ENCODE data around the gene ACIN1. TPM values are rescaled to one million over a fixed set of nuclear protein-coding genes. Genes with fewer than 3 reads are reported as not detected.

The ACIN1 gene
- total RNA-seq, 1 experiment from 2014 or later: 171 TPM

DNA sequence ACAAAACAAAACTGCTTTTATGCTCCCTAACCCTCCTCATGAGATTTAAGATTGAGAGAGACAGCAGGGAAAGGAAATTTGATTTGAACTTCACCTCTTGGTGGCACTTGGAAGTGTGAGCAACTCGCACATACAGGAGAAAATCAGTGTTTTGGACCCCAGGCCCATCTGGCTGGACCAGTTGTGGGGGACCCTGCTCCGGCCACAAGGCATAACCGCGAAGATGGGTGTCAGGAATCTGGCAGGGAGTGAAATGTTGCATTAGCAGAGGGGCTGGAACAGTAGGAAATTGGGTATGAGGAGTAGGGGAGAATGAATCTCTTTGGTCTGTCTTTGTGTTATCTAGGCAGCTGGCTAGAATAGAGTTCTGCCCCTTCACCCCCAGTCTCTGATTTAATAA is 8.6 kb upstream of the ACIN1 start:
- Histone ChIP-seq H3K9me3 (ENCODE audit: insufficient read depth, low read depth) (no peaks in the 10 kb centered on the region), H3K27me3 (ENCODE audit: insufficient read depth, low read depth) (no peaks in the 10 kb centered on the region), H3K27ac (no peak overlapping the region), H3K36me3 (ENCODE audit: low read depth) (peaks cover 3% of the 10 kb centered on the region; the same call in 1 of the 2 replicates), H3K4me2 (no peak overlapping the region), H3K4me3 (no peak overlapping the region), H3K4me1 (replicated peaks; ENCODE audit: insufficient read depth) (no peaks in the 10 kb centered on the region), H3F3A (ENCODE audit: insufficient read depth, low read depth) (no peaks in the 10 kb centered on the region; the same call in 1 of the 2 replicates), H4K20me1 (ENCODE audit: insufficient read depth) (no peaks in the 10 kb centered on the region; the same call in 1 of the 2 replicates), H3K9me2 (ENCODE audit: insufficient read depth) (no peaks in the 10 kb centered on the region), H2AFZ (no peak overlapping the region), H3K79me2 (ENCODE audit: low read depth) (peaks cover 6% of the 10 kb centered on the region)
- no TSS peak for BruUV-seq (replicated peaks)
- CTCF ChIA-PET: no interaction called here
- no peak for TF ChIP-seq EZH2 (IDR thresholded peaks at IDR 0.05; ENCODE audit: low read depth)
- TF ChIP-seq, protein P1, sequence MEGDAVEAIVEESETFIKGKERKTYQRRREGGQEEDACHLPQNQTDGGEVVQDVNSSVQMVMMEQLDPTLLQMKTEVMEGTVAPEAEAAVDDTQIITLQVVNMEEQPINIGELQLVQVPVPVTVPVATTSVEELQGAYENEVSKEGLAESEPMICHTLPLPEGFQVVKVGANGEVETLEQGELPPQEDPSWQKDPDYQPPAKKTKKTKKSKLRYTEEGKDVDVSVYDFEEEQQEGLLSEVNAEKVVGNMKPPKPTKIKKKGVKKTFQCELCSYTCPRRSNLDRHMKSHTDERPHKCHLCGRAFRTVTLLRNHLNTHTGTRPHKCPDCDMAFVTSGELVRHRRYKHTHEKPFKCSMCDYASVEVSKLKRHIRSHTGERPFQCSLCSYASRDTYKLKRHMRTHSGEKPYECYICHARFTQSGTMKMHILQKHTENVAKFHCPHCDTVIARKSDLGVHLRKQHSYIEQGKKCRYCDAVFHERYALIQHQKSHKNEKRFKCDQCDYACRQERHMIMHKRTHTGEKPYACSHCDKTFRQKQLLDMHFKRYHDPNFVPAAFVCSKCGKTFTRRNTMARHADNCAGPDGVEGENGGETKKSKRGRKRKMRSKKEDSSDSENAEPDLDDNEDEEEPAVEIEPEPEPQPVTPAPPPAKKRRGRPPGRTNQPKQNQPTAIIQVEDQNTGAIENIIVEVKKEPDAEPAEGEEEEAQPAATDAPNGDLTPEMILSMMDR (conservative IDR thresholded peaks at IDR 0.05): no peak
- no peak for DNase-seq
- POLR2A ChIA-PET (ENCODE audit: unreplicated experiment): interaction anchor here (0.6 kb wide), 1 partner anchor 763 kb away, joined by 4 read pairs; no protein-coding TSS in a partner anchor
- intact Hi-C loops (cut with micrococcal nuclease; ENCODE audit: unreplicated experiment): no loop called here

DNA sequence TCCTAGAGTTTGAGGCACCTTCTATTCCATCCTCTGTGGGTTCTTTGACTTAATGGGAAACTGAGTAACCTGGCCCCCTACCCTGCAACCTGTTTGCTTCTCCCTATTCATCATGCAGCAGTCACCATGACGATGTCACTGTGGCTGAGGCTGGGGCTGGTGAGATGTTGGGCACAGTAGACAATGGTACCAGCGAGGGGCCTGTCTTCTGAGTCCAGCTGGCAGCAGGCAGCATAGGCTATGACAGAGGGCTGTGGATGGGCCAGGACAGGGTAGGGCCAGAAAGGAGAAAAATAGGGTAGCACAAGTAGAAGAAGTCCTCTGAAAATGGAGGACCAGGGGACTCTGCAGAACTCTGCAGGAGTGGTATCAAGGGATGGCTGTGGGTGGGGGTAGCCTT is 7.9 kb upstream of the ACIN1 start:
- Histone ChIP-seq H3K27ac (no peak overlapping the region), H3K9me3 (ENCODE audit: insufficient read depth, low read depth) (no peaks in the 10 kb centered on the region), H3K9me2 (ENCODE audit: insufficient read depth) (no peaks in the 10 kb centered on the region), H3F3A (ENCODE audit: insufficient read depth, low read depth) (no peaks in the 10 kb centered on the region; the same call in 1 of the 2 replicates), H3K79me2 (ENCODE audit: low read depth) (peaks cover 14% of the 10 kb centered on the region), H2AFZ (no peak overlapping the region), H4K20me1 (ENCODE audit: insufficient read depth) (no peaks in the 10 kb centered on the region; the same call in 1 of the 2 replicates), H3K36me3 (ENCODE audit: low read depth) (peaks cover 10% of the 10 kb centered on the region; the same call in 1 of the 2 replicates), H3K4me3 (no peak overlapping the region), H3K27me3 (ENCODE audit: insufficient read depth, low read depth) (no peaks in the 10 kb centered on the region), H3K4me2 (no peak overlapping the region), H3K4me1 (replicated peaks; ENCODE audit: insufficient read depth) (no peaks in the 10 kb centered on the region)
- no peak for DNase-seq
- intact Hi-C loops (cut with micrococcal nuclease; ENCODE audit: unreplicated experiment): no loop called here
- CTCF ChIA-PET: no interaction called here
- POLR2A ChIA-PET (ENCODE audit: unreplicated experiment): no interaction called here
- TF ChIP-seq, protein P1 (conservative IDR thresholded peaks at IDR 0.05): no peak
- TF ChIP-seq EZH2 (IDR thresholded peaks at IDR 0.05; ENCODE audit: low read depth): no peak
- no TSS peak for BruUV-seq (replicated peaks)

DNA sequence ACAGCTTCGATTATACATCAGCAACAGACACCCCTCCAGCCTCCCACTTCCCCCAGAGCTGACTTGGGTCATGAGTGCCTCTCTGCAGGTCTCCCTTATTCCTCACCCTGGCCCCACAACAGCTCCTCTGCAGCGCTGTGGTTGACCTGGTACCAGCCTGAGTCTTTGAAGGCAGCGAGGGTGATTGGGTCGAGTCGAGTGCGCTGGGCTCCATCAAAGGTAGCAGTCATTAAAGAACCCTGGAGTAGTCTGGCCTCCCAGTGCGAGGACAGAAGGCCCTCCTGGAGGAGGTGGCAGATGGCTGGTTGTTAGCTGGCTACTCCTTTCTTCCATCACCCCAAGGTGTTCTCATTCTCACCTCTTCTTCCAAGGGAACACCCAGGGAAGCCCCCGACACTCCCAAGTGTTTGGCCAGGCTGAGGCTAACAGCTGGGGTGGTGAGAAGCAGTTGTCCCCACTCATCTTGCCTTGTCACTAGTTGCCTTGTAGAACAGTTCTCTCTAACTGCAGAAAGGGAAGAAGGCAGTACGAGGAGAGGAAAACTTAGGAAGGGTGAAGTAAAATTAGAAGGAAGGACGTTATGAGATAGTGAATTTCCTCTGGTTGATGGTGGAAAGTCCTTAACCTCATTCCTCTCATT is 7.2 kb upstream of the ACIN1 start:
- CTCF ChIA-PET: interaction anchor here (0.6 kb wide), 1 partner anchor 106 kb away, joined by 3 read pairs; no protein-coding TSS in a partner anchor
- H3K79me2 ChIP-seq (ENCODE audit: low read depth): peaks cover 21% of the 10 kb centered on the region
- no peaks in the 10 kb centered on the region; the same call in 1 of the 2 replicates for H4K20me1 ChIP-seq (ENCODE audit: insufficient read depth)
- H3K27me3 ChIP-seq (ENCODE audit: insufficient read depth, low read depth): no peaks in the 10 kb centered on the region
- no peaks in the 10 kb centered on the region for H3K9me2 ChIP-seq (ENCODE audit: insufficient read depth)
- POLR2A ChIA-PET (ENCODE audit: unreplicated experiment): no interaction called here
- H3K27ac ChIP-seq: no peak overlapping the region
- H3K4me1 ChIP-seq (replicated peaks; ENCODE audit: insufficient read depth): peaks cover 5% of the 10 kb centered on the region; the same call in 1 of the 2 replicates
- no peak for DNase-seq
- no peak overlapping the region for H3K4me3 ChIP-seq
- peaks cover 16% of the 10 kb centered on the region; the same call in 1 of the 2 replicates for H3K36me3 ChIP-seq (ENCODE audit: low read depth)
- H3K4me2 ChIP-seq: no peak overlapping the region
- TF ChIP-seq EZH2 (IDR thresholded peaks at IDR 0.05; ENCODE audit: low read depth): no peak
- TF ChIP-seq, protein P1 (conservative IDR thresholded peaks at IDR 0.05): no peak
- H3F3A ChIP-seq (ENCODE audit: insufficient read depth, low read depth): no peaks in the 10 kb centered on the region; the same call in 1 of the 2 replicates
- intact Hi-C loops (cut with micrococcal nuclease; ENCODE audit: unreplicated experiment): no loop called here
- no TSS peak for BruUV-seq (replicated peaks)
- H2AFZ ChIP-seq: no peak overlapping the region
- no peaks in the 10 kb centered on the region for H3K9me3 ChIP-seq (ENCODE audit: insufficient read depth, low read depth)
